ENCODE measurements around the gene COL5A1.
"Not testable (repeated sequence)": the region's sequence is repeated elsewhere in the genome, so short reads cannot be mapped to it uniquely, and the experiment has no call there.

The COL5A1 gene

GRCh38 chr9:134854541-134854981 lies 213.0 kb downstream of the COL5A1 start:
- Histone ChIP-seq H3K4me2 (ENCODE audit: low read length) (no peak overlapping the region), H3K79me2 (ENCODE audit: insufficient read depth, low read length) (peaks cover 84% of the 10 kb centered on the region), H3K9me2 (ENCODE audit: low read depth, low read length) (no peaks in the 10 kb centered on the region), H3K27ac (ENCODE audit: low read depth, low read length, poor library complexity, severe bottlenecking) (no peak overlapping the region), H3F3A (ENCODE audit: insufficient read depth, low read length) (no peaks in the 10 kb centered on the region), H4K20me1 (ENCODE audit: insufficient read depth, low read length) (no peaks in the 10 kb centered on the region), H3K4me3 (ENCODE audit: low read depth, low read length, poor library complexity, severe bottlenecking) (no peak overlapping the region), H3K36me3 (ENCODE audit: insufficient read depth, low read length) (peaks cover 95% of the 10 kb centered on the region), H3K4me1 (ENCODE audit: insufficient read depth, low read length, severe bottlenecking) (no peaks in the 10 kb centered on the region), H3K9ac (ENCODE audit: low read length) (no peak overlapping the region), H2AFZ (ENCODE audit: low read length) (no peak overlapping the region), H3K27me3 (ENCODE audit: insufficient read depth, low read length) (no peaks in the 10 kb centered on the region), H3K9me3 (ENCODE audit: low read length) (peaks cover 21% of the 10 kb centered on the region)
- TF ChIP-seq CTCF (IDR thresholded peaks at IDR 0.05; ENCODE audit: low read length) (no peak), EZH2 (IDR thresholded peaks at IDR 0.05; ENCODE audit: borderline replicate concordance, low read length) (no peak)

GRCh38 chr9:134855231-134855899 lies 213.8 kb downstream of the COL5A1 start:
- Histone ChIP-seq H3K79me2 (ENCODE audit: insufficient read depth, low read length) (peaks cover 92% of the 10 kb centered on the region), H3K36me3 (ENCODE audit: insufficient read depth, low read length) (peaks cover 99% of the 10 kb centered on the region), H3K9ac (ENCODE audit: low read length) (no peak overlapping the region), H3K4me2 (ENCODE audit: low read length) (no peak overlapping the region), H3K4me3 (ENCODE audit: low read depth, low read length, poor library complexity, severe bottlenecking) (no peak overlapping the region), H4K20me1 (ENCODE audit: insufficient read depth, low read length) (no peaks in the 10 kb centered on the region), H3K9me2 (ENCODE audit: low read depth, low read length) (no peaks in the 10 kb centered on the region), H3K9me3 (ENCODE audit: low read length) (peaks cover 21% of the 10 kb centered on the region), H3K27ac (ENCODE audit: low read depth, low read length, poor library complexity, severe bottlenecking) (no peak overlapping the region), H3K4me1 (ENCODE audit: insufficient read depth, low read length, severe bottlenecking) (no peaks in the 10 kb centered on the region), H3F3A (ENCODE audit: insufficient read depth, low read length) (no peaks in the 10 kb centered on the region), H2AFZ (ENCODE audit: low read length) (no peak overlapping the region), H3K27me3 (ENCODE audit: insufficient read depth, low read length) (no peaks in the 10 kb centered on the region)
- TF ChIP-seq CTCF (IDR thresholded peaks at IDR 0.05; ENCODE audit: low read length) (no peak), EZH2 (IDR thresholded peaks at IDR 0.05; ENCODE audit: borderline replicate concordance, low read length) (no peak)

GRCh38 chr9:134855900-134856377 lies 214.3 kb downstream of the COL5A1 start:
- Histone ChIP-seq H3K9me3 (ENCODE audit: low read length) (peaks cover 22% of the 10 kb centered on the region), H3K4me3 (ENCODE audit: low read depth, low read length, poor library complexity, severe bottlenecking) (no peak overlapping the region)

GRCh38 chr9:134857451-134857850 lies 215.8 kb downstream of the COL5A1 start:
- H3K36me3 ChIP-seq (ENCODE audit: insufficient read depth, low read length) = peaks cover 99% of the 10 kb centered on the region
- H3K9me3 ChIP-seq (ENCODE audit: low read length) = peaks cover 27% of the 10 kb centered on the region
- not testable (repeated sequence) for H3K4me2 ChIP-seq (ENCODE audit: low read length); H3K4me3 ChIP-seq (ENCODE audit: low read depth, low read length, poor library complexity, severe bottlenecking); H3K27me3 ChIP-seq (ENCODE audit: insufficient read depth, low read length); H3K9ac ChIP-seq (ENCODE audit: low read length); H3K9me2 ChIP-seq (ENCODE audit: low read depth, low read length); H4K20me1 ChIP-seq (ENCODE audit: insufficient read depth, low read length); H3K4me1 ChIP-seq (ENCODE audit: insufficient read depth, low read length, severe bottlenecking); H3K27ac ChIP-seq (ENCODE audit: low read depth, low read length, poor library complexity, severe bottlenecking); H3F3A ChIP-seq (ENCODE audit: insufficient read depth, low read length); H2AFZ ChIP-seq (ENCODE audit: low read length)
- peaks cover 93% of the 10 kb centered on the region for H3K79me2 ChIP-seq (ENCODE audit: insufficient read depth, low read length)

More at GRCh38 chr9:134855900-134856377, 214.3 kb downstream of the COL5A1 start:
- H2AFZ ChIP-seq (ENCODE audit: low read length) = no peak overlapping the region
- H3K79me2 ChIP-seq (ENCODE audit: insufficient read depth, low read length) = peaks cover 93% of the 10 kb centered on the region
- TF ChIP-seq EZH2 (IDR thresholded peaks at IDR 0.05; ENCODE audit: borderline replicate concordance, low read length) (no peak), CTCF (IDR thresholded peaks at IDR 0.05; ENCODE audit: low read length) (no peak)
- no peaks in the 10 kb centered on the region for H3K27me3 ChIP-seq (ENCODE audit: insufficient read depth, low read length)
- H3K9ac ChIP-seq (ENCODE audit: low read length) = no peak overlapping the region
- no peaks in the 10 kb centered on the region for H3K9me2 ChIP-seq (ENCODE audit: low read depth, low read length)
- peaks cover 99% of the 10 kb centered on the region for H3K36me3 ChIP-seq (ENCODE audit: insufficient read depth, low read length)
- H3K4me2 ChIP-seq (ENCODE audit: low read length) = no peak overlapping the region
- no peaks in the 10 kb centered on the region for H4K20me1 ChIP-seq (ENCODE audit: insufficient read depth, low read length)
- H3K4me1 ChIP-seq (ENCODE audit: insufficient read depth, low read length, severe bottlenecking) = no peaks in the 10 kb centered on the region
- H3K27ac ChIP-seq (ENCODE audit: low read depth, low read length, poor library complexity, severe bottlenecking) = no peak overlapping the region
- no peaks in the 10 kb centered on the region for H3F3A ChIP-seq (ENCODE audit: insufficient read depth, low read length)

Measured in OCI-LY1 (cell line).